Breast epithelium (tissue), 4 donors: ENCODE measurements around the gene SRA1. TPM values are rescaled to one million over a fixed set of nuclear protein-coding genes. Genes with fewer than 3 reads are reported as not detected.
A peak's percentile ranks its signal among the peaks of the same experiment; 100 is the strongest.

ENCODE experiments used
- DNase-seq, 2 donors: peaks; one replicate each; pipeline ENCODE4 v3.0.0-alpha.2; 2019; ENCODE audit warnings: low spot score in 2 of 2
- H3K27ac ChIP-seq, 2 donors: fragments of 200-600 bp; sonication (generic) in 1 of 2; one replicate each; pipeline ENCODE4 v1.5.1; 2016 to 2019; ENCODE audit warnings: mild to moderate bottlenecking in 1 of 2
- H3K27me3 ChIP-seq, 2 donors: fragments of 200-600 bp; sonication (generic) in 1 of 2; one replicate each; pipeline versions ENCODE4 v1.5.1 to v1.6.0; 2017 to 2019; ENCODE audit warnings: control low read depth in 1 of 2, mild to moderate bottlenecking in 1 of 2
- H3K36me3 ChIP-seq: fragments of 200-600 bp; one replicate; pipeline ENCODE4 v1.5.1; 2019
- H3K4me1 ChIP-seq, 2 donors: fragments of 200-600 bp; sonication (generic); one replicate each; pipeline ENCODE4 v1.5.1; 2016 to 2019; ENCODE audit warnings: control low read depth in 1 of 2
- H3K4me3 ChIP-seq, 3 donors: fragments of 200-600 bp; sonication (generic); 1 replicate in 2 of 3; 2 replicates in 1 of 3; pipeline ENCODE4 v1.5.1; 2016 to 2019; ENCODE audit warnings: mild to moderate bottlenecking in 3 of 3, moderate library complexity in 2 of 3
- H3K9me3 ChIP-seq, 2 donors: fragments of 200-600 bp; sonication (generic) in 1 of 2; one replicate each; pipeline ENCODE4 v1.5.1; 2016 to 2019; ENCODE audit warnings: control low read depth in 1 of 2
- CTCF ChIP-seq, 3 donors: fragments of 450-650 bp; IDR thresholded peaks; one replicate each; pipeline ENCODE4 v1.5.1; 2016 to 2017; ENCODE audit warnings: antibody characterized with exemption in 3 of 3, mild to moderate bottlenecking in 3 of 3, moderate library complexity in 3 of 3
- POLR2A ChIP-seq: fragments of 450-650 bp; IDR thresholded peaks from one replicate; pipeline ENCODE4 v1.6.1; 2016; ENCODE audit warnings: antibody characterized with exemption, mild to moderate bottlenecking, moderate library complexity
- POLR2AphosphoS5 ChIP-seq, 3 donors: sonication (generic); formaldehyde crosslinking; IDR thresholded peaks; one replicate each; pipeline ENCODE4 v1.6.1; 2017; ENCODE audit warnings: antibody characterized with exemption in 3 of 3
- intact Hi-C: fragments of 100-400 bp; cut with DNase I; formaldehyde crosslinking; loops from one replicate; pipeline ENCODE4 v1.15.1; 2023; ENCODE audit warnings: low total_unique reads
- total RNA-seq, 3 donors: library from RNA; depleted of rRNA; stranded (reverse); fragments of >200 nt; gene quantifications; one replicate each; pipeline ENCODE4 v1.1.0, GENCODE V29; 2016

The SRA1 gene
- total RNA-seq, 3 donors from 2014 or later: 13.6 to 28.4 (median 24.9) TPM

DNA sequence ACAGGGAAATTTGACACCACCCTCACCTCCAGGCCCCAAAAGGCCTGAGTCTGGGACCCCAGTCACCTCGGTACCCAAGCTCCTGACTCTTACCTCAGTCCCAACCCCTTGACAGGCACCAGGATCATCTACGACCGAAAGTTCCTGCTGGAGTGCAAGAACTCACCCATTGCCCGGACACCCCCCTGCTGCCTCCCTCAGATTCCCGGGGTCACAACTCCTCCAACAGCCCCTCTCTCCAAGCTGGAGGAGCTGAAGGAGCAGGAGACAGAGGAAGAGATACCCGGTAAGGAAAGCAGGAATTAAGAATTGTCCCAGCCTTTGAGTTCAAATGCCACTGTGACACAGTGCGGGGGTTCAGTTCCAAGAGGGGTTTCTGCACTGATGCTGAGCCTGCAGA is 8.5 kb downstream of the SRA1 start:
- DNase-seq: no peak
- intact Hi-C loops: no loop called here
- TF ChIP-seq CTCF (IDR thresholded peaks at IDR 0.05) (no peak), POLR2AphosphoS5 (IDR thresholded peaks at IDR 0.05) (no peak), POLR2A (no peak)
- Histone ChIP-seq H3K27ac (peak overlapping the region; percentile 99 to 100), H3K4me1 (peaks cover 0 to 22% of the 10 kb centered on the region in 2 donors), H3K36me3 (no peaks in the 10 kb centered on the region), H3K9me3 (no peaks in the 10 kb centered on the region), H3K4me3 (peak overlapping the region in 2 of 3 donors; percentile 56 to 86), H3K27me3 (no peaks in the 10 kb centered on the region)

- Histone ChIP-seq H3K4me3 (peak overlapping the region; percentile 56 to 86 (median 62)), H3K4me1 (peaks cover 0 to 22% of the 10 kb centered on the region in 2 donors), H3K9me3 (no peaks in the 10 kb centered on the region), H3K27ac (peak overlapping the region; percentile 99 to 100), H3K27me3 (no peaks in the 10 kb centered on the region), H3K36me3 (no peaks in the 10 kb centered on the region)
- intact Hi-C loops: no loop called here
- TF ChIP-seq POLR2A: no peak
- peak in 2 of 3 donors; percentile 20 to 71 for TF ChIP-seq POLR2AphosphoS5 (IDR thresholded peaks at IDR 0.05)
- no peak for DNase-seq
Observed at GRCh38 chr5:140548300-140548688, 9.0 kb downstream of the SRA1 start.

- Histone ChIP-seq H3K4me1 (peaks cover 0 to 22% of the 10 kb centered on the region in 2 donors), H3K27me3 (no peaks in the 10 kb centered on the region), H3K36me3 (no peaks in the 10 kb centered on the region), H3K27ac (peak within 1 kb of the TSS; percentile 99 to 100), H3K9me3 (no peaks in the 10 kb centered on the region), H3K4me3 (peak within 1 kb of the TSS; percentile 56 to 86 (median 62))
- peak; percentile 95 to 98 for DNase-seq
- TF ChIP-seq CTCF (IDR thresholded peaks at IDR 0.05) (peak; percentile 77 to 95 (median 88)), POLR2A (peak; percentile 78), POLR2AphosphoS5 (IDR thresholded peaks at IDR 0.05) (peak; percentile 87 to 93 (median 92))
- intact Hi-C loops: no loop called here
Observed at GRCh38 chr5:140547508-140548299, 9.6 kb downstream of the SRA1 start, which contains the start of gene EIF4EBP3. Gene EIF4EBP3 (plus strand): TSS chr5:140547662. CDS start chr5:140547738, 76 bp downstream.

- intact Hi-C loops: no loop called here
- H3K4me3 ChIP-seq: peak overlapping the region in 2 of 3 donors; percentile 62 to 86
- H3K9me3 ChIP-seq: no peaks in the 10 kb centered on the region
- no peaks in the 10 kb centered on the region for H3K36me3 ChIP-seq
- H3K4me1 ChIP-seq: peaks cover 0 to 22% of the 10 kb centered on the region in 2 donors
- H3K27ac ChIP-seq: peak overlapping the region; percentile 99 to 100
- TF ChIP-seq POLR2A (no peak), POLR2AphosphoS5 (IDR thresholded peaks at IDR 0.05) (no peak), CTCF (IDR thresholded peaks at IDR 0.05) (no peak)
- no peaks in the 10 kb centered on the region for H3K27me3 ChIP-seq
- no peak for DNase-seq
Observed at GRCh38 chr5:140546851-140547507, 10.3 kb downstream of the SRA1 start.

DNA sequence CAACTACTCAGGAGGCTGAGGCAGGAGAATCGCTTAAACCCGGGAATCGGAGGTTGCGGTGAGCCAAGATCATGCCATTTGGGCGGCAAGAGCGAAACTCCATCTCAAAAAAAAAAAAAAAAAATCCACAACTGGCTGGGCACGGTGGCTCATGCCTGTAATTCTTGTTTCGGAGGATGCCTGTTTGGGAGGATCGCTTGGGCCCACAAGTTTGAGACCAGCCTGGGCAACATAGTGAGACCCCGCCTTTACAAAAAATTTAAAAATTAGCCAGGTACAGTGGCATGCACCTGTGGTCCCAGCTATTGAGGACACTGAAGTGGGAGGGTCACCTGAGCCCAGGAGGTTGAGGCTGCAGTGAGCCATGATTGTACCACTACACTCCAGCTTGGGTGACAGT is 11.7 kb downstream of the SRA1 start:
- Histone ChIP-seq H3K36me3 (no peaks in the 10 kb centered on the region), H3K4me3 (no peak overlapping the region), H3K27me3 (no peaks in the 10 kb centered on the region), H3K9me3 (no peaks in the 10 kb centered on the region), H3K4me1 (peaks cover 0 to 22% of the 10 kb centered on the region in 2 donors), H3K27ac (no peak overlapping the region)
- TF ChIP-seq POLR2AphosphoS5 (IDR thresholded peaks at IDR 0.05) (no peak), CTCF (IDR thresholded peaks at IDR 0.05) (no peak), POLR2A (no peak)
- DNase-seq: no peak
- intact Hi-C loops: no loop called here
